ENCODE results near the gene NGRN.

The NGRN gene

GRCh38 chr15:90320062-90320884, 54.8 kb downstream of the NGRN start:
- peak; percentile 76 for DNase-seq (ENCODE audit: low read depth)

GRCh38 chr15:90320885-90321278, 55.4 kb downstream of the NGRN start:
- no peak for DNase-seq (ENCODE audit: low read depth)

All from HS-5 (cell line).